Measurements from ENCODE around the gene HAPSTR1.

The HAPSTR1 gene

DNA sequence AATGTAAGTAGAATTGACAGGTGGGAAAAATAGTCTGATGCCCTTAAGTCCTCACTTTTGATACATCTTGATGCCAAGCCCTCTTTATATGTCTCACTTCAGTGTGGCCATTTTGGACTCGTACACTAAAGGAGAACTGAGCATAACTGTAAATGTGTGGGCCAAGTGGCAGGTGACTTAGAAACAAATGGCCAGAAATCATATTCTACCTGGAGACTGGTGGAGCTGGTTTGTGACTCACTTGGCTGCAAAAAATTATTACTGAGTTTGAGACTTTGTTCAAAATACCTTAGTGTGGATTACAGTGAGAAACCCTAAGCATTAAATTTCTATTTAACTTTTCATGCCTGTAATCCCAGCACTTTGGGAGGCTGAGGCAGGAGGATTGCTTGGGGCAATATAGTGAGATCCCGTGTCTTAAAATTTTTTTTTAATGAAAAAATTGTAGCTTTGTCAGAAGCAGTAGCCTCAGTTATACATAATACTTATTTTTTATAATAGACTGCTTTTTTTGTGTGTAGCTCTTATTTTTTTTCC is 5.0 kb downstream of the HAPSTR1 start:
- DNase-seq (ENCODE audit: low read depth in 2 of 2) = no peak

DNA sequence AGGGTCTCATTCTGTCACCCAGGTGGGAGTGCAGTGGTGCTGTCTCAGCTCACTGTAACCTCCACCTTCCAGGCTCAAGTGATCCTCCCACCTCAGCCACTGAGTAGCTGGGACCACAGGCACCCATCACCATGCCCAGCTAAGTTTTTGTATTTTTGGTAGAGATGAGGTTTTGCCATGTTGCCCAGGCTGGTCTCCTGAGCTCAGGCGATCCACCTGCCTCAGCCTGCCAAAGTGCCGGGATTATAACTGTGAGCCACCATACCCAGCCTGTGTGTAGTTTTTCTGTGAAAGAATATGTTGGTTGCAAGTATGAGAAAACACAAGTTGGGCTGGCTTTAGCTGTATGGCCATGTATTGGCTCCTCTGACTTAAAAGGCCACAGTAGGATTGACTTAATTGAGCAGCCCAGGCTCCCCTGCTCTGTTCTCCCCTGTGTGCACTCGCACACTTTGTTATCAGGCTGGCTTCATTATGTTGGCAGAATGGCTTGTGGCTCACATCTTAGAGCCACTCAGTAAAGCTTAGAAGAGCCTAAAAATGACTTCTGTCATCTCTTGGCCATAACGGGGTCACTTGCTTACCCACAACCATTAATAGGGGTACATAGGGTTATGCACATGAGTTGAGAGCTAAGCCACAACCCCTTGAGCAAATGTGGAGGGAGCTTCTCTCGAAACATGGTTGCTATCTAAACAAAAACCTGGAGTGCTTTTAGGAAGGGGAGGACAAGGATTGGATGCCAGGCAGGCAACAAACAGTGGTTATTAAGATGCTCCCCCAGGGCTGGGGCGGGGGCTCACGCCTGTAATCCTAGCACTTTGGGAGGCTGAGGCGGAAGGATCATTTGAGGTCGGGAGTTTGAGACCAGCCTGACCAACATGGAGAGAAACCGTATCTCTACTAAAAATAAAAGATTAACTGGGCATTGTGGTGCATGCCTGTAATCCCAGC is 6.1 kb downstream of the HAPSTR1 start:
- no peak for DNase-seq (ENCODE audit: low read depth in 2 of 2)

DNA sequence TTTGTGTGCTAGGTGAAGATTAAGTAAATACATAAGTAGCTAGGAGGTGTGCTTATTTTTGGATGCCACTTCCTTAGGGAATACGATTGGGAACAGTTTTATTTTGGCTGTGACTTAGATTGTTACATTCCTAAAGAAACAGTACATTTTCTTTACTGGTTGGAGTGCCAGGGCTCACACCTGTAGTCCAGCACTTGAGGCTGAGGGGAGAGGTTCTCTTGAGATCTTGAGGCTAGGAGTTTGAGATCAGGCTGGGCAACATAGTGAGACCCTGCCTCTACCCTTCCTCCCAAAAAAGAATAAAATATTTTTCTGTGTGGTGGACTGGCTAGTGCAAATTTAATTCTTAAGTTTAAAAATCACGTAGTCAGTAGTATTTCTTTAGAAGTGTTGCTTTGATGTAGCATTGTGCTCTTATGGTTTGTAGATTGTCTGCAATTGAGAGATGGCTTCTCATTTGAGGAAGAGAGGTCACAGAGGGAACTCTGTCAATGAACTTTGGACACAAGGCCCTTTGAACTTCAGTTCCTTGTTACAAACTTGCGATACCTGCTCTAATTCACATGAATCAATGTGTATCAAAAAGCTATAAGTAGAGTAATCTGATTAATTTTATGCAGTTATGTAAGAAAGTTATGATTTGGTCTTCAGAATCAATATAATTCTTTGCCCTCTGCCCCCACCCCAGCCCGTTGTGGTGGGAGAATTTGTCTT is 7.1 kb downstream of the HAPSTR1 start:
- no peak for DNase-seq (ENCODE audit: low read depth in 2 of 2)

DNA sequence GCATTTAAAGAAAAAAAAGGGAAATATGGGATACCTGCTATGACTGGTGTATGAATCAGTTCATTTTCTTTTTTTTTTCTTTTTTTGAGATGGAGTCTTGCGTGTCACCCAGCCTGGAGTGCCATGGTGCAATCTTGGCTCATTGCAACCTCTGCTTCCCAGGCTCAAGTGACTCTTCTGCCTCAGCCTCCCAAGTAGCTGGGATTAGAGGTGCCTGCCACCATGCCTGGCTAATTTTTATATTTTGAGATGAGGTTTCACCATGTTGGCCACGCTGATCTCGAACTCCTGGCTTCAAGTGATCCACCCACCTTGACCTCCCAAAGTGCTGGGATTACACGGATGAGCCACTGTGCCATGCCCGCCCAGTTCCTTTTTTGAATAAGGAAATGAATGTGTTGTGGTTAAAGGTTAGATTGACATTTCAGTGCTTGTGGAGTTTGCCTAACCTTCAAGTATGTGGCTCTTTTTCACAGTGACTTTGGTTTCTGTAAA is 7.7 kb downstream of the HAPSTR1 start:
- DNase-seq (ENCODE audit: low read depth in 2 of 2) = no peak

DNA sequence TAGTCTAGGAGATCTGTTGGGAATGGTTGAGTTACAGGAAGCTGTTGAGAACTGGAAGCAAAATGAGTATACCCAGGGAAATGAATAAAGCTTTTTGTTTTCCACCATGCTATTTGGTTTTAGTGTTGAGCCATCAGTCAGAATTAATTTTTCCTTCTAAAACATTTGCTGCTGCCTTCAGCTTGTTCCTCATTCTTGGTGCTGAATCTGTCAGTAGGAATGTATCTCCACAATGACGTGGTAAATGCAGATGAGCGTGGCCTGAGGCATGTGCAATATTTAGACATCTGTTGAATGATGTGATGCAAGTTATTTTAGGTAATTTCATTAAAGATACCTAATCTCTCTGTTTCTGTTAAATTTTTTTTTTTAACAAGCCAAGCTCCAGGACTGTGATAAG is 10.9 kb downstream of the HAPSTR1 start:
- DNase-seq (ENCODE audit: low read depth in 2 of 2) = no peak

DNA sequence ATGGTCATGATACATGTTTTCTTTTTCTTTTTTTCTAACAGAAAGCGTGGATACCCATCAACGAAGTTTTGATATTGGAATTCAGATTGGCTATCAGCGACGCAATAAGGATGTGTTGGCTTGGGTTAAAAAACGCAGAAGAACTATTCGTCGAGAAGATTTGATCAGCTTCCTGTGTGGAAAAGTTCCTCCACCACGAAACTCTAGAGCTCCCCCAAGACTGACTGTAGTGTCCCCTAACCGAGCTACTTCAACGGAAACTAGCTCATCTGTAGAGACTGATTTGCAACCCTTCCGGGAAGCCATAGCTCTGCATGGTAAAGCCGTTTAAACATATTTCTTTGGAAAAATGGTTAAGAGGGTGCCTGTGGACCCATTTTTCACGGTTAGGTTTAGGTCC is 11.5 kb downstream of the HAPSTR1 start:
- no peak for DNase-seq (ENCODE audit: low read depth in 2 of 2)

DNA sequence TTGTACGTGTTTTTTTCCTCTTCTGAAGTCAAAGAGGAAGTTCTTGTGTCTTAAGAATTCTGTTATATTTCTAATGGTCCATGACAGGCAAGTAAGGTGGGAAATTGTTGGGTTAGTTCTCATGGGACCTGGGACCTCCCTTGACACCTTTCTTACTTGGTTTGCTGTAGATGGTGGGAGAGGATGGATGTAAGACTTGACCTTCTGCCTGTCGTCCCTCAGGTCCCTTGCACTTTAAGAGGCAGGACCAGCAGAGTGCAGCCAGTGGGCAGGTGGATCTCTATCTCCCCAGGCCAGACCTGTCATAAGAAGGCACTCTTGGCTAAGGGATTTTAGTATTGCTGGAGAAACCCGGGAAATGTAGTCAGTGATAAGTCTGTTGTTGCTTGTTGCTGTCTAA is 12.1 kb downstream of the HAPSTR1 start:
- DNase-seq (ENCODE audit: low read depth in 2 of 2) = no peak

DNA sequence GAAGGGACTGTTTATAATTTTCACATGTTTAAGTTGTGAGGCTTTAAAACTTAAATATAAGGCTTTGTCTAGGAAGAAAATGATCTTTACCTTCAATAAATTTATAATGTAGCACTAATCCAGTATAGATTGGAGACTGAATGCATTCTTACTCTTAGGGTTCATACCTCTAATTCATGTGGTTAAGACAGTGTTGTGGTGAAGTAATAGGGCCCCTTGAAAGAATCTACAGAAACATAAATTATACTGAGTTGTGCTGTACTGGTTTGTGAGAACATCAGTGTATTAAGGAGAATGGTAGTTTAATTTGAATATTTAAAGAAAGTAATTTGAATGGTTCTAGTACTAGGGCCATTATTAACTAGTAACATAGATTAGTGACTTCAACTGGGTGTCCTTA is 13.7 kb downstream of the HAPSTR1 start:
- DNase-seq (ENCODE audit: low read depth in 2 of 2) = no peak

DNA sequence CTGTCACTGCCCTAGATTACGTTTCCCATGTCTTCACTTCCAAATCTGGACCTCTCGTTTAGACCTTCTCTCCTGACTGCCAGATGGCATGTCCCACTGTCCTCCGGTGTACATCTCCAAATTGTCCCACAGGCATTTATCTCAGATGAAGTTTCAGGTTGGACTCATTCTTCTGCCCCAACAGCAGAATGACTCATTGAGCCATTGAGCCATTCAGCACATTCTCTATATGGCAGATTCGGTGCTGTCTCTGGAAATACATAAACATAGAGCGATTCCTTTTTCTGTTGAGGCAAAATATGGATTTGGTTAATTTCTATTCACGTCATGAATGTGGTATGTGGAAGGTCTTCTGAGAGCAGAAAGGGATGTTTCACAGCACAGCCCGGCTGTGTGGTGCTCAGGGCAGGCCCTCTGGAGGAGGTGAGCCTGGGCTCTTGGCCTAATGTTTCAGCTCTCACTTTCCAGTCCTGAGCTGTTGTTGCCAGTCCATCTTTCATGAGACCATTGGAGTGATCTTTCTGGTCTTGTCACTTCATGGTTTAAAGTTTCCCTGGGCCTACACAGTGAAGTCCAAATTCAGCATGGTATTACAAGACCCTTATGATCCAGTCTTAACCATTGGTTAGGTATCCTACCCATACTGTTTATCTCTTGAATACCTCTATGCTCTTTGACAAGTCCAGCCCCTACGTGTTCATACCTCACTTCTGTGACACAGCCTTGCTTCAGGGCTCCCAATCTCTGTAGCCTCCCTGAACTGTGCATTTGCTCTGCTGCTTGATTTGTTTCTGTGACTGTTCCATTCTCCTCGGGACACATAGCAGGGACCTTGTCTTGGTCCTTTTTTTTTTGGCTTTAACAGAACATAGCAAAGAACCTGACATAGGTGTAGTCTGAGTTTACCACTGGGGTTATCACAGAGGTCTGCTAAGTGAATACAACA is 15.9 kb downstream of the HAPSTR1 start:
- no peak for DNase-seq (ENCODE audit: low read depth in 2 of 2)

DNA sequence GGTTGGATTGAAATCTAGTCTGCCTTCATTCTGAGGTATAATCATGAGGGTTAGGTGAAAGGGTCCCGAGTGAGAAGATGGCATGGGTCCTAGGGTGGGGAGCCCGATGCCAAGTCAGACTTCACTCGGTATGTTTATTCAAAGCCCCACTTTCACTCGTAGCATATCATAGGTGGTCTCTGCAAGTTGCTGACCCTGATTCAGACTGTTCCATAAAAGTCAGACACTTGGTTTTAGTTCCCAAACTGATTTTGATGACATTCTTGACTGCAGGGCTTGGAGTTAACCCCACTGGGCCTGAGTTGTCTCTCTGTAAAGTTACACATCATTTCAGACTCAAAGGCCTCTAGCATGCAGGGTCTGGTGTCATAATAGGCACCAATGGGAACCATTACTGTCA is 17.8 kb downstream of the HAPSTR1 start:
- no peak for DNase-seq (ENCODE audit: low read depth in 2 of 2)

DNA sequence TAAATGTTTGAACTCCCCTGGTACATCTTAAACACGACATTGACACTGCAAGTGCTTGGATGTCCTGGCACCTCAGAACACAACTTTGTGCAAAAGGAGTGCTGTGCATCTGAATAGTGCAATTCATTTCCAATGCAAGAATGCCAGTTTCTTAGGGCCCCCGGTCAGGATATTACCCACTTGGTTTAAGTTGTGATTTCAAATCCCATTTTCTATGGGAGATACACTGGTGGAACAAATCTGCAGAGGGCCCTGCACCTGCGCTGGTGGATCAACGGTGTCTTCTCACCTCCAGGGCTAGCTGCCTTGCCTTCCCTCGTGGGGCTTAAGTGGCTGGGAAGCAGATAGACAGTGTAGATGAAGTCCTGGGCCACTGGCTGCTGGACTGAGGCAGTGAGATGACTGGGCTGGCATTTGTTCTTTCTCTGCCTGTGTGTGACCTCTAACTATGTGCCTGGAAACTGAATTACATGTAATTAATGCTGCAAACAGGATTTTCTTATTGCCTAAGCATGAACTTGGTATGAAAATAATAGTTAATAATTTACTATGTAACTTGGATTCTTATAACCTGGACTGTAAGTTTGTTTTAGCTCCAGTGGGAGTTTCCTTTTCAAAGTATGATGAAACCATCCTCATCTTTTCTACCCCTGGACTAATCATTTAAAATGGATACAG is 20.9 kb downstream of the HAPSTR1 start:
- DNase-seq (ENCODE audit: low read depth in 2 of 2) = no peak

DNA sequence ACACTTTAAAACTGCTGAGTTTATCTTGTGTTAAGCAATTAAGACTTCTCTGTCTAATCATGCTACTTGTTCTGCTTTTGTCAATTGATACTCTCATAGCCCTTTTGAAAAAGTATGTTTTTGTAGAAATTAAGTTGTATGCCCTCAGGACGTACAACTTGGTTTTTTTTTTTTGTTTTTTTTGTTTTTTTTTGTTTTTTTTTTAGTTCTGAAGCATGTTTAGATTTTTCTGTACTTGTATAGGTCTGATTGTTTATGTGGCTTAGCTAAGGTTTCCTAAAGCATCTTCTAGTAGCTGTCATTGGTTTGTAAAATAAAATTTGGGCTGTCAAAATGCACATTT is 21.4 kb downstream of the HAPSTR1 start:
- DNase-seq (ENCODE audit: low read depth in 2 of 2) = no peak

DNA sequence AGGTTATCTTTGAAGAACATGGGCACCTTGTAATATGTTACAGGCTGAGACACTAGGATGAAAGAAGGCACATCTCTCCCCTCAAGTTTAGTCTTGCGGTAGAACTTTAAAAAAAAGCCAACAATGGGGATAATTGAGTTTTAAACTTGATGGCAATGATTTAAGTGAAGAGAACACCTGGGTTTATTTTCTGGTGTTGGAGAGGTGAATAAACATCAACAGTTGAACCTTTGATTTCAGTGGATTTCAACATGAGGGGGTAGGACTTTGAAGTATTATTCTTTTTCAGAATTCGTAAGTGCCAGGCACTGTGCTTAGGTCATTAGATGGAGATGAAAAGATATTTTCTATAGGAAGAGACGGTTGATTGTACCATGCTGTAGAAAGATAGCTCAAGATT is 22.3 kb downstream of the HAPSTR1 start:
- no peak for DNase-seq (ENCODE audit: low read depth in 2 of 2)

DNA sequence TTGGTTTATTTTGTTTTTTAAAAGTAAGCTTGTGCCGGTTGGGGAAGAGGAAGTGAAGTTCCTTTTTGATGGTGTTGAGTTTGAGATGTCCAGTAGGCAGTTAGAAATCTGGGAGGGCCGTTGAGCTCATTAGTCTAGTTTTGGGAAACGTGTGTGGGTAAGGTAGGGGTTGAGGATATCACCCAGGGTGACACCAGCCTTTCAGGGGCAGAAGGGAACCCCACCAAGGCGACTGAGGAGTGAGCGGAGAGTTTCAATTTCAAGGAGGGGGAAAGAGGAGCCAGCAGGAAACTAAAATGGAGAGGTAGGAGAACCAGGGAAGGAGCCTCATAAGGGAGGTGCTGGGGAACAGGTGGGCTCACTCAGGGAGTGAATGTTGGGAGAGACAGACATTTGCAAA is 22.7 kb downstream of the HAPSTR1 start:
- no peak for DNase-seq (ENCODE audit: low read depth in 2 of 2)

DNA sequence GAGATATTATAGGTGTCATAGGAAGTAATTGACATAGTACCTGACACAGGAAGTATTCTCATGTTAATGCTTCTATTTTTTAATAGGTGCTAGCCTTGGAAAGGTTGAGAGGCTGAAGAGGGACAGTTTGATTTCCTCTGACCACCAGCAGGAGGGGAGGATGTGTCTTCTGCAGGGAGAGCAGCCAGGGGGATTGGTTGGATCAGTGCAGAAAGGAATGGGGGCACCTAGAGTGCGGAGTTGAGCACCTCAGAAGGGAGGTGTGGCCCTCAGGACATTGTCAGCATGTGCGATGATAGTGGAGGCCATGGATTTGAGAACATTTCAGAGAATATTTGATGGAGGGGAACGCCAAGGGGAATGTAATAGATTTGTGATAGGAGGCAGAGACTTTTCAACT is 23.4 kb downstream of the HAPSTR1 start:
- no peak for DNase-seq (ENCODE audit: low read depth in 2 of 2)

DNA sequence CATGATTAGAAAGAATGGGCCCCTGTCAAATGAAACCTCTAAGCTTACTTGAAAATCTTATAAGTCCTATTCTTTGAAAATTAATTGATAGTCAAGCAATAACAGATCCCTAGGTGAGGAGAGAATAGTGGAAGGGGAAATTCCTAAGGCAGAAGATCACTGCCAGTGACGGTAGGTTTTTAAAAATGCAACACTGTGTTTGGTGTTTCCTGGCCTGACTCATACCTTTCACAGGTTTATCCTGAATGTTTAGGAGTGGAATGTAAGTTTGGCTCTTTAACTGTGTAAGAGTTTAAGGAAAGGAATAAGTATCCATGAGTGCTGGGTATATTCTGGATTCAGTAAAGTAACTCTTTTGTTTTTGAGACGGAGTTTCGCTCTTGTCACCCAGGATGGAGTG is 23.8 kb downstream of the HAPSTR1 start:
- DNase-seq (ENCODE audit: low read depth in 2 of 2) = no peak

DNA sequence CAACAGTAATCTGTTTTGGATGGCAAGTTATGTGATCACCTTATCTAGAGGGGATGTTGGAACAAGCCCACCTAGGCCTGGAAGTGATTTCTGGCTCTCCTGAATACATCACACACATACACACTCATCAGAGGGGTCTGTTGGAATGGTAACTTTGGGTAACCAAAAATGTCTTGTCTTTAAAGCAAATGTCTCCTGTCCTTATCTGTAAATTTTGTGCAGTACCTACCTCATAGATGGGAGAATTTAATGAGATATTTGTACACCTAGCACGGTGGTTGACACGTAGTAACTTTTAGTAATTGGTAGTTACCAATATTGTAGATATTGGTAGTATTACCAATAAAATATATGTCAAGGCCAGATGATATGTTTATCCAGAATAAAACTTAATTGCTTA is 24.7 kb downstream of the HAPSTR1 start:
- DNase-seq (ENCODE audit: low read depth in 2 of 2) = no peak

DNA sequence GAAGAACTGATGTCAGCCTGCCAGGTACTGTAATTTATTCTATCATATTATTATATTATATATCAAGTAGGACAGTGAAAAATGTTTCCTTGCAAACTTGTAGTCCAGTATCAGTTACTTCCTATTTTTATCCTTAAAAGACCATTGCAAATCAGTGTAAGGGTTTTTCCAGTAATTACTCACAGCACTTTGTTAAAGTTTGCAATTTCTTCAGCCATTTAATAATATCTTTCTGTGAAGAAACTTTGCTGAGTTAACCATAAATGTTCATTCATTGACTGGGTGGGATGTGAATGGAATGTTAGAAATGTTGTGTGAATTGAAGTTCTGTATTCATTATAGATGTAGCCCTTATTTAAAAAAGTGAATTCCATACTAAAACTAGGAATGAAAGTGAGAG is 26.7 kb downstream of the HAPSTR1 start:
- DNase-seq (ENCODE audit: low read depth in 2 of 2) = no peak

DNA sequence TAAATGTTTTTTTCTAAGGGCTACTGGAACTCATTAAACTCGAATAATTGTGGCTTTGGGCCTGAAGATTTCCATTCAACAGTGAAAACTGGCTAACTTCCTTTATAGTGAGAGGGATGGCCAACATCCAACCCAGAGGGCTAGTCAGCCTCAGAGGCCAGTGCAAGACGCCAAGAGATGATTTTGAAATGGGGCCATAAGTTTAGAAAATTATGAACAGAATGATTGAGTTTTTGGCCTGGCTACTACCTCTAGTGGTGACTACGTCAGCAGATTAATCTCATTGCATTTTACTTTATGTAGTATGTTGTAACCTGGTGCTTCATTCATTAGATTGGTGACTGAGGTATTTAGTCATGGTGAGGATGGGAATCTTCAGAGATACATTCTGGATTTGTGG is 28.4 kb downstream of the HAPSTR1 start:
- no peak for DNase-seq (ENCODE audit: low read depth in 2 of 2)

DNA sequence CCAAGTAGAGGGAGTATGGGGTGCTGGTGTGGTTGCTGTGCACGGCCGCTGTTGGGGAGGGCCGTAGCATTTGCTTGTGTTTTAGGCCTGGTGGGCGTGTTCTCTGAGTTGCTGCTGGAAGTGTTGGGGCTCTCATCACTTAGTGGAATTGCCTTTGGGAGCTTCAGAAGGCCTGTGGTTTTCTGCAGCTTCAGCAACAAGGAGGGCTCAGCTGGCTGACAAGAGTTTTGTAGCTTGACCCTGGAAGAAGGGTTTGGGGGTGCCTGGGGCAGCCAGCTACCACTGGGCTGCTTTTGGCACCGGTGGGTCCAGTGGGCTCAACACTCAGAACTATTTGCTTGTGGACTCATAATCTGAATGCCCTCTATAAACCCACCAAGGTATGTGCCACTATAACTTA is 30.9 kb downstream of the HAPSTR1 start:
- no peak for DNase-seq (ENCODE audit: low read depth in 2 of 2)

DNA sequence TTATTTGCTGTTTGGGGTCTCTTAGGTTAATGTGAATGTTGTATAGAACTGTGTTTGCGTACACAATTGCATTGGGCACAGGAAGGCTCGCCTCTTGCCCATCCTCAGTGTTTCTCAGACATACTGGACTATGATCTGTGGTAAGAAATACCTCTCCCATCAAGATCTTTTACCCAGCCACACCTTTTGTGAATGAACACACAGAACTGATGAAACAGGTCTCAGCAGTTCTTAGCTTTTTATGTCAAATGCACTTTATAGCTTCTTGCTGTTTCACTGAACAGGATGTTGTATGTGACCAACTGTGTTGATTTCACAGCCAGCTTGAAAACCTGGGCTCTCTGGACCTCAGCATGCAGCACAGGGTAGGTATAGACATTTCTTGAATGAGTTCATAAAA is 31.5 kb downstream of the HAPSTR1 start:
- DNase-seq (ENCODE audit: low read depth in 2 of 2) = no peak
